ENCODE measurements around the gene C16orf90. TPM values are rescaled to one million over a fixed set of nuclear protein-coding genes. Genes with fewer than 3 reads are reported as not detected.
"Not testable (repeated sequence)": the region's sequence is repeated elsewhere in the genome, so short reads cannot be mapped to it uniquely, and the experiment has no call there.

The C16orf90 gene
- polyA plus RNA-seq, 1 experiment, result not detected

DNA sequence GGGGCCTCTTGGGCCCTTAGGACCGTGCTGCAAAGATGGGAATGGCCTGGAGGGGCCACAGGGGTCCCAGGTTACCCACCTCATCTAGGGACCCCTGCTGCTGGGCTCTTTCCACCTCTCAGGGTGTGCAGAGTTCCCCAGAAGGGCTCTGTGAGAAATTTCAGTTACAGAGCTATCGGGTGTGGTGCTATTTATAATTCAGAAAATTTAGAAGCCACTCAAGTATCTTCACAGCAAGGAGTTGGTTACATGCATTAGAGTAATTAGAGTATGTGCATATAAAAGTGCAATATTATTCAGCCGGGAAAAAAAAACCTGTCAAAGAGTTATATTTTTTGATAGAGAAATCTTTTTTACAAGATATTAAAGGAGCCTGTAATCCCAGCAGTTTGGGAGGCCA is 18.9 kb downstream of the C16orf90 start:
- TF ChIP-seq, protein P1, sequence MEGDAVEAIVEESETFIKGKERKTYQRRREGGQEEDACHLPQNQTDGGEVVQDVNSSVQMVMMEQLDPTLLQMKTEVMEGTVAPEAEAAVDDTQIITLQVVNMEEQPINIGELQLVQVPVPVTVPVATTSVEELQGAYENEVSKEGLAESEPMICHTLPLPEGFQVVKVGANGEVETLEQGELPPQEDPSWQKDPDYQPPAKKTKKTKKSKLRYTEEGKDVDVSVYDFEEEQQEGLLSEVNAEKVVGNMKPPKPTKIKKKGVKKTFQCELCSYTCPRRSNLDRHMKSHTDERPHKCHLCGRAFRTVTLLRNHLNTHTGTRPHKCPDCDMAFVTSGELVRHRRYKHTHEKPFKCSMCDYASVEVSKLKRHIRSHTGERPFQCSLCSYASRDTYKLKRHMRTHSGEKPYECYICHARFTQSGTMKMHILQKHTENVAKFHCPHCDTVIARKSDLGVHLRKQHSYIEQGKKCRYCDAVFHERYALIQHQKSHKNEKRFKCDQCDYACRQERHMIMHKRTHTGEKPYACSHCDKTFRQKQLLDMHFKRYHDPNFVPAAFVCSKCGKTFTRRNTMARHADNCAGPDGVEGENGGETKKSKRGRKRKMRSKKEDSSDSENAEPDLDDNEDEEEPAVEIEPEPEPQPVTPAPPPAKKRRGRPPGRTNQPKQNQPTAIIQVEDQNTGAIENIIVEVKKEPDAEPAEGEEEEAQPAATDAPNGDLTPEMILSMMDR (IDR thresholded peaks at IDR 0.05; ENCODE audit: low read depth, low read length), result no peak
- peaks cover 3% of the 10 kb centered on the region; the same call in 1 of the 2 replicates for H3K9me3 ChIP-seq (ENCODE audit: control insufficient read depth, insufficient read depth, low read length)
- H3K27ac ChIP-seq (ENCODE audit: low read depth, low read length), result no peak overlapping the region
- no peaks in the 10 kb centered on the region for H3K27me3 ChIP-seq (ENCODE audit: control insufficient read depth, insufficient read depth, low read length)
- CTCF ChIA-PET, result no interaction called here
- no peak overlapping the region for H3K4me3 ChIP-seq (ENCODE audit: low read depth, low read length)
- DNase-seq (ENCODE audit: low read depth, low spot score), result no peak
- POLR2A ChIA-PET, result no interaction called here

DNA sequence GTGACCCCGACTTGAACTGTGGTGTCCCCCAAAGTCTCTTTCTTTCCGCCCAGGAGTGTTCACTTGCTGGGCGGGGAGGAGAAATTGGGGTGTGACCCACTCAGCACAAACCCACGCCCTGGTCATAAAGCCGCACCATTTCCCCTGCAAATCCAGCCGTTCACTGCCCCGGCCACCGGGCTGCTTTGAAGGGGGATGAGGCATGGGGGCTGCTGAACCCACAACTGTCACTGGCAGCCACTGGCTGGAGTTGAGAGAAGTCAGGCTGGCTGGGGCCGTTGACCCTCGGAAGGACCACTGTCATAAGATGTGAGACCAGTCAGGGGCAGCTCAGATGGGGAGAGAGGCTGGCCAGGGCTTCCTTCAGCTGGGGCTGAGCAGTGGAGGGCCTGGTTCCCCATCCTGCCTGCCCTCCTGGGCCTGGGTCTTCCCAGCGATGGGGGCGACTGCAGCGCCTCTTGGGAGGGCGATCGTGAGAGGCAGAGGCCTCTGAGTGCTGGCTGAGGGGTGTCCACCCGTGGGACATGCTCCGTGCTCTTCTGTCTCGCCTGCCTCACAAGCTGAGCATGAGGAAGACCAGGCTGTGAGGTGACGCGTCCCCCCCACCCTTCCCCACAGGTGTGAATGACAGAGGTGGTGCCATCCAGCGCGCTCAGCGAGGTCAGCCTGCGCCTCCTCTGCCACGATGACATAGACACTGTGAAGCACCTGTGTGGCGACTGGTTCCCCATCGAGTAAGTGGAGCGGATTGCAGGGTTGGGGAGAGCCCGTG is 19.5 kb downstream of the C16orf90 start:
- peaks cover 4% of the 10 kb centered on the region; the same call in 1 of the 2 replicates for H3K9me3 ChIP-seq (ENCODE audit: control insufficient read depth, insufficient read depth, low read length)
- H3K4me3 ChIP-seq (ENCODE audit: low read depth, low read length), result no peak overlapping the region
- POLR2A ChIA-PET, result no interaction called here
- no peak overlapping the region for H3K27ac ChIP-seq (ENCODE audit: low read depth, low read length)
- TF ChIP-seq, protein P1 (IDR thresholded peaks at IDR 0.05; ENCODE audit: low read depth, low read length), result no peak
- DNase-seq (ENCODE audit: low read depth, low spot score), result no peak
- CTCF ChIA-PET, result no interaction called here
- H3K27me3 ChIP-seq (ENCODE audit: control insufficient read depth, insufficient read depth, low read length), result no peaks in the 10 kb centered on the region

DNA sequence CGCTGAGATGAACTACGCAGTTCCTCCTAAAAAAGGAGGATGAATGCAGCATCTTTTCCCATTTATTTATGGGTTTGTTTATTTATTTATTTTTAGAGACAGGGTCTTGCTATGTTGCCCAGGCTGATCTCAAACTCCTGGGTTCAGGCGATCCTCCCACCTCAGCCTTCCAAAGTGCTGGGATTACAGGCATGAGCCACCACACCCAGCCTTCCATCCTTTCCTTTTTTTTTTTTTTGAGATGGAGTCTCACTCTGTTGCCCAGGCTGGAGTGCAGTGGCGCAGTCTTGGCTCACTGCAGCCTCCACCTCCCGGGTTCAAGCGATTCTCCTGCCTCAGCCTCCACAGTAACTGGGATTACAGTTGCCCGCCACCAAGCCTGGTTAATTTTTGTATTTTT is 20.4 kb downstream of the C16orf90 start:
- H3K27ac ChIP-seq (ENCODE audit: low read depth, low read length); H3K27me3 ChIP-seq (ENCODE audit: control insufficient read depth, insufficient read depth, low read length); DNase-seq (ENCODE audit: low read depth, low spot score); H3K4me3 ChIP-seq (ENCODE audit: low read depth, low read length); H3K9me3 ChIP-seq (ENCODE audit: control insufficient read depth, insufficient read depth, low read length); CTCF ChIA-PET; POLR2A ChIA-PET: not testable (repeated sequence)

DNA sequence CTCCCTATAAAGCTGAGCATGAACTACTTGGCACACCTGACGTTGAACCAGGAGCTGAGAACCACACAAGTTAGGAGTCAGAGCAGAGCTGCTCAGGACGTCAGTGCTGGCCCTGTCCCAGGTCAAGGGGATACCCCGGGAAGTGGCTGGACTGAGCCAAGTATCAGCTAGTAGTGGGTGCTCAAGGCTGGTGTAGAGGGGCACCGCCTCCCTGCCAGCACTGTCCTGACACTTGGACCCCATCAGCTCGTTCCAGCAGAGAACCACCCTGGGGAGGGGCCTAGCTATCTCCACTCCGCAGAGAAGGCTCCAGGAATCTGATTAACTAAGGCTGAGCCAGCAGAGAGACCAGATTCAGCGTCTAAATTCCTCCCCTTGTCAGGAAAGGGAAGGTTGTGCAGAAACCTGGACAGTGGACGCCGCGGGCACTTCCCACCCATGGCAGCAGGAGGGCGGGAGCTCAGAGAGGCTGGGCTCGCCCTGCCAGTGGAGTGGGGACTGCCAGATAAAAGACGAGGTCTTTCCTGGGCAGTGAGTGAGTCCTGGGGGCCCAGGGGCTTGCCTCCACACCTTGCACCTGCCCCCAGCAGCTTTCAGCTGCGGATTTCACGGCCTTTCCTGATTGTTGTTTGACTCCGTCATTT is 21.0 kb downstream of the C16orf90 start:
- ChIA-PET POLR2A (no interaction called here), CTCF (no interaction called here)
- Histone ChIP-seq H3K9me3 (ENCODE audit: control insufficient read depth, insufficient read depth, low read length) (peaks cover 4% of the 10 kb centered on the region; the same call in 1 of the 2 replicates), H3K4me3 (ENCODE audit: low read depth, low read length) (no peak overlapping the region), H3K27ac (ENCODE audit: low read depth, low read length) (no peak overlapping the region), H3K27me3 (ENCODE audit: control insufficient read depth, insufficient read depth, low read length) (no peaks in the 10 kb centered on the region)
- TF ChIP-seq, protein P1 (IDR thresholded peaks at IDR 0.05; ENCODE audit: low read depth, low read length), result no peak
- no peak for DNase-seq (ENCODE audit: low read depth, low spot score)

DNA sequence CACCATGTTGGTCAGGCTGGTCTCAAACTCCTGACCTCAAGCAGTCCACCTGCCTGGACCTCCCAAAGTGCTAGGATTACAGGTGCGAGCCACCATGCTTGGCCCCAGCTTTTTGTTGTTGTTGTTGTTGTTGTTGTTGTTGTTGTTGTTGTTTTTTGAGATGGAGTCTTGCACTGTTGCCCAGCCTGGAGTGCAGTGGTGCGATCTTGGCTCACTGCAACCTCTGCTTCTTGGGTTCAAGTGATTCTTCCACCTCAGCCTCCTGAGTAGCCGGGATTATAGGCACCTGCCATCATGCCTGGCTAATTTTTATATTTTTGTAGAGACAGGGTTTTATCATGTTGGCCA is 21.7 kb downstream of the C16orf90 start:
- H3K9me3 ChIP-seq (ENCODE audit: control insufficient read depth, insufficient read depth, low read length); POLR2A ChIA-PET; H3K27me3 ChIP-seq (ENCODE audit: control insufficient read depth, insufficient read depth, low read length); DNase-seq (ENCODE audit: low read depth, low spot score); CTCF ChIA-PET; H3K27ac ChIP-seq (ENCODE audit: low read depth, low read length); H3K4me3 ChIP-seq (ENCODE audit: low read depth, low read length): not testable (repeated sequence)

DNA sequence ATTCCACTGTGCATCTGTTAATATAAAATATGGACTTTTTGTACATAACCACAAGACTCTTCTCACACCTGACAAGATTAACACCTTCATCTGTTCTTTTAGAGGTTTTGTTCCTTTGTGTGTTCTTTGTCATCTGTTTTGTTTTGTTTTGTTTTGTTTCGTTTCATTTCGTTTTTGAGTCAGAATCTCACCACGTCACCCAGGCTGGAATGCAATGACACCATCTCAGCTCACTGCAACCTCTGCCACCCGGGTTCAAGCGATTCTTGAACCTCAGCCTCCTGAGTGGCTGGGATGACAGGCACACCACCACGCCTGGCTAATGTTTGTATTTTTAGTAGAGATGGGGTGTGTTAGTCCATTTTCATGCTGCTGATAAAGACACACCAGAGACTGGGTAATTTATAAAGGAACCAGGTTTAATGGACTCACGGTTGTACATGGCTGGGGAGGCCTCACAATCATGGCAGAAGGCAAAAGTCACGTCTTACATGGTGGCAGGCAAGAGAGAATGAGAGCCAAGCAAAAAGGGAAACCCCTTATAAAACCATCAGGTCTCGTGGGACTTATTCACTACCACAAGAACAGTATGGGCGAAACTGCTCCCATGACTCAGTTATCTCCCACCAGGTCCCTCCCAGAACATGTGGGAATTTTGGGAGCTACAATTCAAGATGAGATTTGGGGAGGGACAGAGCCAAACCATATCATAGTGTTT is 22.3 kb downstream of the C16orf90 start:
- POLR2A ChIA-PET, result no interaction called here
- no peak overlapping the region for H3K27ac ChIP-seq (ENCODE audit: low read depth, low read length)
- no peak for DNase-seq (ENCODE audit: low read depth, low spot score)
- H3K4me3 ChIP-seq (ENCODE audit: low read depth, low read length), result no peak overlapping the region
- peaks cover 4% of the 10 kb centered on the region; the same call in 1 of the 2 replicates for H3K9me3 ChIP-seq (ENCODE audit: control insufficient read depth, insufficient read depth, low read length)
- CTCF ChIA-PET, result no interaction called here
- no peaks in the 10 kb centered on the region for H3K27me3 ChIP-seq (ENCODE audit: control insufficient read depth, insufficient read depth, low read length)
- TF ChIP-seq, protein P1 (IDR thresholded peaks at IDR 0.05; ENCODE audit: low read depth, low read length), result no peak

Measured in AG04450 (cell line).